Measurements from ENCODE around the gene CTSZ. TPM values are rescaled to one million over a fixed set of nuclear protein-coding genes. Genes with fewer than 3 reads are reported as not detected.

Gene CTSZ
- total and polyA plus RNA-seq, 2 of the 4 experiments (the other 2 are of a cell fraction): 46.1 to 88.5 TPM

- intact Hi-C loops (cut with micrococcal nuclease) (loop anchor here (5.0 kb wide), 1 partner anchor 75 kb away; no protein-coding TSS in a partner anchor), dilution Hi-C loops (cut with HindIII; ENCODE audit: low sequenced_read_pairs, unreplicated experiment) (no loop called here), in situ Hi-C loops (cut with MboI; ENCODE audit: low sequenced_read_pairs) (loop anchor here (5.0 kb wide), 1 partner anchor 75 kb away; no protein-coding TSS in a partner anchor)
- Histone ChIP-seq H3K9me1 (ENCODE audit: insufficient read depth, low read length) (peaks cover 20% of the 10 kb centered on the region), H3K4ac (ENCODE audit: low read depth, low read length) (no peak overlapping the region; the same call in 1 of the 2 replicates), H2AK9ac (replicated peaks; ENCODE audit: low read depth, low read length, poor library complexity) (peak overlapping the region; percentile 79), H3K9ac (ENCODE audit: low read depth, low read length) (no peak overlapping the region), H4K8ac (ENCODE audit: low read depth in 2 of 2, low read length in 2 of 2) (no peak overlapping the region), H2AK5ac (ENCODE audit: low read depth, low read length) (no peak overlapping the region; the same call in 1 of the 2 replicates), H2BK120ac (ENCODE audit: low read depth, low read length) (no peak overlapping the region), H3K27ac (ENCODE audit: insufficient read depth, low read length) (no peak overlapping the region), H3K9me3 (ENCODE audit: control insufficient read depth, insufficient read depth, low read length) (no peaks in the 10 kb centered on the region), H4K5ac (ENCODE audit: low read depth, low read length) (no peak overlapping the region), H2BK20ac (ENCODE audit: low read depth, low read length) (no peak overlapping the region), H2BK5ac (ENCODE audit: low read depth, low read length, poor library complexity, severe bottlenecking) (no peak overlapping the region), H3K18ac (ENCODE audit: low read depth, low read length) (no peak overlapping the region), H4K20me1 (ENCODE audit: insufficient read depth, low read length) (peaks cover 19% of the 10 kb centered on the region), H4K91ac (ENCODE audit: insufficient read depth, low read depth, low read length) (no peak overlapping the region), H3K4me3 (ENCODE audit: insufficient read depth, low read depth, low read length) (no peak overlapping the region), H3K79me1 (ENCODE audit: low read depth in 1 of 2, low read length in 2 of 2) (peaks cover 24 to 54% of the 10 kb centered on the region in 2 experiments), H3K27me3 (ENCODE audit: control insufficient read depth, insufficient read depth, low read length) (peaks cover 3% of the 10 kb centered on the region), H3K23ac (ENCODE audit: low read depth, low read length) (peak overlapping the region; percentile 86; the same call in 1 of the 2 replicates), H2AFZ (replicated peaks; ENCODE audit: low read length, poor library complexity) (no peak overlapping the region), H3K56ac (ENCODE audit: extremely low read depth, insufficient read depth, low read length) (no peak overlapping the region), H2BK15ac (ENCODE audit: low read depth, low read length) (no peak overlapping the region), H3K4me1 (ENCODE audit: control insufficient read depth, insufficient read depth, low read length) (peaks cover 3% of the 10 kb centered on the region; the same call in 1 of the 2 replicates), H3K4me2 (ENCODE audit: low read depth, low read length) (peak overlapping the region; percentile 49; the same call in 1 of the 2 replicates), H3K36me3 (ENCODE audit: control insufficient read depth, insufficient read depth, low read length) (peaks cover 7% of the 10 kb centered on the region), H3K14ac (replicated peaks; ENCODE audit: low read depth, low read length) (peak overlapping the region; percentile 35; the same call in 1 of the 2 replicates)
- POLR2A ChIA-PET (ENCODE audit: unreplicated experiment): interaction anchor here (0.6 kb wide), 1 partner anchor 11 kb away, joined by 3 read pairs; no protein-coding TSS in a partner anchor
- CTCF ChIA-PET: interaction anchor here (0.6 to 1.3 kb wide), 2 partner anchors 9 to 11 kb away, joined by 3 to 4 read pairs; no protein-coding TSS in a partner anchor
- WGBS, 2 experiments (ENCODE audit: extremely low coverage in 2 of 2, insufficient read length in 1 of 2): 100% methylated on average over 6 of the region's 12 CpGs; no CpG with 5 or more reads in 1 of the 2 experiments
- no TSS peak for BruUV-seq (replicated peaks)
- DNase-seq (no peak), ATAC-seq (ENCODE audit: low read depth) (no peak)
- TF ChIP-seq MXI1 (IDR thresholded peaks at IDR 0.05; ENCODE audit: borderline replicate concordance, low read depth, low read length) (no peak), MAFK (IDR thresholded peaks at IDR 0.05; ENCODE audit: low read depth, low read length) (no peak), BHLHE40 (IDR thresholded peaks at IDR 0.05; ENCODE audit: low read depth, low read length) (no peak), RAD21 (IDR thresholded peaks at IDR 0.05; ENCODE audit: low read length) (no peak), RFX5 (IDR thresholded peaks at IDR 0.05; ENCODE audit: low read depth, low read length) (no peak)
Observed at GRCh38 chr20:58982406-58983114, 24.5 kb downstream of the CTSZ start.

Measured in IMR-90 (cell line).